GM23338 (cell line): ENCODE results near the gene ITCH. TPM values are rescaled to one million over a fixed set of nuclear protein-coding genes. Genes with fewer than 3 reads are reported as not detected.
"Not testable (repeated sequence)": the region's sequence is repeated elsewhere in the genome, so short reads cannot be mapped to it uniquely, and the experiment has no call there.

Source experiments
- ATAC-seq: fragments of 200-7000 bp; cut with Tn5 transposase; 3 replicates; pipeline ENCODE4 v1.9.1; 2020
- DNase-seq: peaks from one replicate; pipeline ENCODE4 v3.0.0-alpha.2; 2015; ENCODE audit warnings: low spot score
- H2AFZ ChIP-seq: fragments of 200-600 bp; sonication (generic); 2 replicates; pipeline ENCODE4 v1.8.0; 2016; ENCODE audit warnings: antibody characterized with exemption, mild to moderate bottlenecking, moderate library complexity
- H3F3A ChIP-seq: fragments of 200-600 bp; sonication (generic); replicated peaks from 2 replicates; pipeline ENCODE4 v1.8.0; 2017; ENCODE audit warnings: antibody characterized with exemption, mixed run types, low read depth
- H3K27ac ChIP-seq: fragments of 200-600 bp; sonication (generic); 2 replicates; pipeline ENCODE4 v1.6.1; 2016; ENCODE audit warnings: low read depth
- H3K27me3 ChIP-seq: fragments of 200-600 bp; sonication (generic); 2 replicates; pipeline ENCODE4 v1.8.0; 2016; ENCODE audit warnings: mild to moderate bottlenecking, mixed run types, moderate library complexity; ENCODE audit not compliant: insufficient read depth
- H3K36me3 ChIP-seq: fragments of 200-600 bp; sonication (generic); 2 replicates; pipeline ENCODE4 v1.8.0; 2016; ENCODE audit warnings: mild to moderate bottlenecking; ENCODE audit not compliant: insufficient read depth
- H3K4me1 ChIP-seq: fragments of 200-600 bp; sonication (generic); 2 replicates; pipeline ENCODE4 v1.8.0; 2016; ENCODE audit warnings: mild to moderate bottlenecking, moderate library complexity; ENCODE audit not compliant: insufficient read depth
- H3K4me2 ChIP-seq: fragments of 200-600 bp; sonication (generic); 2 replicates; pipeline ENCODE4 v1.7.1; 2017; ENCODE audit warnings: mixed run types
- H3K4me3 ChIP-seq: fragments of 200-600 bp; sonication (generic); 2 replicates; pipeline ENCODE4 v1.6.1; 2016; ENCODE audit warnings: mixed run types
- H3K79me2 ChIP-seq: fragments of 200-600 bp; sonication (generic); replicated peaks from 2 replicates; pipeline ENCODE4 v1.8.0; 2017; ENCODE audit warnings: mild to moderate bottlenecking; ENCODE audit not compliant: insufficient read depth
- H3K9me2 ChIP-seq: fragments of 200-600 bp; sonication (generic); 2 replicates; pipeline ENCODE4 v1.8.0; 2017; ENCODE audit not compliant: insufficient read depth
- H4K20me1 ChIP-seq: fragments of 200-600 bp; sonication (generic); replicated peaks from 2 replicates; pipeline ENCODE4 v1.8.0; 2017; ENCODE audit warnings: mild to moderate bottlenecking; ENCODE audit not compliant: insufficient read depth
- H3K27ac Mint-ChIP-seq: 2 replicates; pipeline ENCODE4 v1.8.0; 2020; ENCODE audit warnings: inconsistent platforms, mild to moderate bottlenecking, moderate library complexity, mixed read lengths
- H3K27me3 Mint-ChIP-seq: 3 replicates; pipeline ENCODE4 v1.8.0; 2022; ENCODE audit warnings: low read depth, mild to moderate bottlenecking, moderate library complexity, mixed read lengths, inconsistent platforms; ENCODE audit not compliant: insufficient read depth, poor library complexity
- H3K36me3 Mint-ChIP-seq: 3 replicates; pipeline ENCODE4 v1.8.0; 2021; ENCODE audit warnings: low read depth, mild to moderate bottlenecking, inconsistent platforms, moderate library complexity, mixed read lengths
- H3K4me1 Mint-ChIP-seq: 3 replicates; pipeline ENCODE4 v1.8.0; 2020; ENCODE audit warnings: mild to moderate bottlenecking, inconsistent platforms, mixed read lengths
- H3K4me3 Mint-ChIP-seq: 3 replicates; pipeline ENCODE4 v1.8.0; 2021; ENCODE audit warnings: moderate library complexity, mild to moderate bottlenecking, inconsistent platforms, mixed read lengths
- H3K9me3 Mint-ChIP-seq: 3 replicates; pipeline ENCODE4 v1.8.0; 2020; ENCODE audit warnings: moderate library complexity, mild to moderate bottlenecking, inconsistent platforms, mixed read lengths
- CREB1 ChIP-seq: fragments of 250-450 bp; sonication (Bioruptor Pico); IDR thresholded peaks from 2 replicates; pipeline ENCODE4 v1.5.0; 2020; ENCODE audit warnings: low read depth, mild to moderate bottlenecking, moderate library complexity
- CTCF ChIP-seq, 2 experiments: fragments of 200-600 bp in 1 of 2; sonication (generic) in 1 of 2; conservative IDR thresholded peaks; 2 replicates each; pipeline versions ENCODE4 v1.5.1 to v1.6.1; 2016 to 2017; ENCODE audit warnings: antibody characterized with exemption in 2 of 2, low read depth in 2 of 2, mild to moderate bottlenecking in 2 of 2, moderate library complexity in 1 of 2
- EZH2 ChIP-seq: fragments of 200-600 bp; sonication (generic); IDR thresholded peaks from one replicate; pipeline ENCODE4 v1.8.0; 2017; ENCODE audit warnings: antibody characterized with exemption, mild to moderate bottlenecking, low read depth; ENCODE audit not compliant: unreplicated experiment
- JUNB ChIP-seq: IDR thresholded peaks from one replicate; pipeline ENCODE4 v1.6.1; 2016; ENCODE audit warnings: antibody characterized with exemption; ENCODE audit not compliant: unreplicated experiment
- NANOG ChIP-seq: IDR thresholded peaks from 2 replicates; pipeline ENCODE4 v1.6.1; 2016; ENCODE audit warnings: antibody characterized with exemption, borderline replicate concordance
- POLR2AphosphoS5 ChIP-seq: IDR thresholded peaks from 2 replicates; pipeline ENCODE4 v1.6.1; 2016; ENCODE audit warnings: antibody characterized with exemption, low read depth
- ZNF331 ChIP-seq: fragments of 250-450 bp; sonication (Bioruptor Pico); IDR thresholded peaks from 2 replicates; pipeline ENCODE4 v1.5.0; 2020; ENCODE audit warnings: low read depth, mild to moderate bottlenecking, moderate library complexity
- polyA plus RNA-seq: library from polyadenylated mRNA; unstranded; fragments of >200 nt; fragmentation: Nextera tagmentation; extraction: Ambion mirVana; gene quantifications from 2 replicates; pipeline ENCODE4 v1.2.1, GENCODE V29; 2016
- total RNA-seq: library from RNA; depleted of rRNA; stranded (reverse); fragments of >200 nt; shearing (Covaris generic); gene quantifications from 2 replicates; pipeline ENCODE4 v1.2.3, GENCODE V29; 2014
- TF ChIP-seq, protein P1 (sequence below): IDR thresholded peaks from 2 replicates; pipeline ENCODE4 v1.6.1; 2016; ENCODE audit warnings: antibody characterized with exemption
- TF ChIP-seq, protein P2 (sequence below): fragments of 250-450 bp; sonication (Bioruptor Pico); IDR thresholded peaks from 2 replicates; pipeline ENCODE4 v1.5.0; 2020; ENCODE audit warnings: mild to moderate bottlenecking, moderate library complexity
- TF ChIP-seq, protein P3 (sequence below): IDR thresholded peaks from one replicate; pipeline ENCODE4 v1.6.1; 2018; ENCODE audit warnings: antibody characterized with exemption; ENCODE audit not compliant: unreplicated experiment

ITCH gene
- total and polyA plus RNA-seq, 2 experiments from 2014 or later = 16.4 to 31.6 TPM

DNA sequence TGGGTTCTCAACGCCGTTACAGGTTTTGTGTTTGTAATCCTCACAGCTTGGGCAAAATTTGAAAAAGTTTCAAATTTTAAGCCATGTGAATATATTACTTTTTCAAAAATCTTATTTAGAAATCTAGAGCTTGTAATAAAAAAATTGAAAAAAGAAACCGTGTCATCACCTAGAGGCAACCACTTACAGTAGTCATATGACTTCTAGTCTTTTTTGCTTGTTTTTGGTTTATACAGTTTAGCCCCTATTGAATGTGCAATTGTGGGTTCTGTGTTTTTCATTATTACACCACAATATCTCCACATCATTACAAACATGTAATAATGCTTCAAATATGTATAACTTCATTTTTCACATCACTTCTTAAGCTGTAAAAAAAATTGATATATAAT is 154.0 kb downstream of the ITCH start:
- Mint-ChIP-seq H3K4me1 (peaks cover 13% of the 10 kb centered on the region), H3K36me3 (no peaks in the 10 kb centered on the region; the same call in 2 of the 3 replicates), H3K27ac (no peak overlapping the region; the same call in 1 of the 2 replicates), H3K9me3 (no peaks in the 10 kb centered on the region), H3K27me3 (peaks cover 11% of the 10 kb centered on the region), H3K4me3 (peak overlapping the region; percentile 97)
- Histone ChIP-seq H3F3A (peaks cover 3% of the 10 kb centered on the region; the same call in 1 of the 2 replicates), H3K79me2 (peaks cover 54% of the 10 kb centered on the region), H3K4me1 (peaks cover 8% of the 10 kb centered on the region), H3K4me2 (peak overlapping the region; percentile 87), H3K36me3 (no peaks in the 10 kb centered on the region; the same call in 1 of the 2 replicates), H3K9me2 (no peaks in the 10 kb centered on the region), H3K27me3 (no peaks in the 10 kb centered on the region), H3K4me3 (peak overlapping the region; percentile 88), H2AFZ (0 out of 2 replicates have a peak overlapping the region, but pooled peaks have one; percentile 44), H3K27ac (peak overlapping the region; percentile 88), H4K20me1 (peaks cover 27% of the 10 kb centered on the region)
- DNase-seq = no peak
- no peak for ATAC-seq
- TF ChIP-seq, protein P1, sequence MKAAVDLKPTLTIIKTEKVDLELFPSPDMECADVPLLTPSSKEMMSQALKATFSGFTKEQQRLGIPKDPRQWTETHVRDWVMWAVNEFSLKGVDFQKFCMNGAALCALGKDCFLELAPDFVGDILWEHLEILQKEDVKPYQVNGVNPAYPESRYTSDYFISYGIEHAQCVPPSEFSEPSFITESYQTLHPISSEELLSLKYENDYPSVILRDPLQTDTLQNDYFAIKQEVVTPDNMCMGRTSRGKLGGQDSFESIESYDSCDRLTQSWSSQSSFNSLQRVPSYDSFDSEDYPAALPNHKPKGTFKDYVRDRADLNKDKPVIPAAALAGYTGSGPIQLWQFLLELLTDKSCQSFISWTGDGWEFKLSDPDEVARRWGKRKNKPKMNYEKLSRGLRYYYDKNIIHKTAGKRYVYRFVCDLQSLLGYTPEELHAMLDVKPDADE = no peak
- TF ChIP-seq, protein P2, sequence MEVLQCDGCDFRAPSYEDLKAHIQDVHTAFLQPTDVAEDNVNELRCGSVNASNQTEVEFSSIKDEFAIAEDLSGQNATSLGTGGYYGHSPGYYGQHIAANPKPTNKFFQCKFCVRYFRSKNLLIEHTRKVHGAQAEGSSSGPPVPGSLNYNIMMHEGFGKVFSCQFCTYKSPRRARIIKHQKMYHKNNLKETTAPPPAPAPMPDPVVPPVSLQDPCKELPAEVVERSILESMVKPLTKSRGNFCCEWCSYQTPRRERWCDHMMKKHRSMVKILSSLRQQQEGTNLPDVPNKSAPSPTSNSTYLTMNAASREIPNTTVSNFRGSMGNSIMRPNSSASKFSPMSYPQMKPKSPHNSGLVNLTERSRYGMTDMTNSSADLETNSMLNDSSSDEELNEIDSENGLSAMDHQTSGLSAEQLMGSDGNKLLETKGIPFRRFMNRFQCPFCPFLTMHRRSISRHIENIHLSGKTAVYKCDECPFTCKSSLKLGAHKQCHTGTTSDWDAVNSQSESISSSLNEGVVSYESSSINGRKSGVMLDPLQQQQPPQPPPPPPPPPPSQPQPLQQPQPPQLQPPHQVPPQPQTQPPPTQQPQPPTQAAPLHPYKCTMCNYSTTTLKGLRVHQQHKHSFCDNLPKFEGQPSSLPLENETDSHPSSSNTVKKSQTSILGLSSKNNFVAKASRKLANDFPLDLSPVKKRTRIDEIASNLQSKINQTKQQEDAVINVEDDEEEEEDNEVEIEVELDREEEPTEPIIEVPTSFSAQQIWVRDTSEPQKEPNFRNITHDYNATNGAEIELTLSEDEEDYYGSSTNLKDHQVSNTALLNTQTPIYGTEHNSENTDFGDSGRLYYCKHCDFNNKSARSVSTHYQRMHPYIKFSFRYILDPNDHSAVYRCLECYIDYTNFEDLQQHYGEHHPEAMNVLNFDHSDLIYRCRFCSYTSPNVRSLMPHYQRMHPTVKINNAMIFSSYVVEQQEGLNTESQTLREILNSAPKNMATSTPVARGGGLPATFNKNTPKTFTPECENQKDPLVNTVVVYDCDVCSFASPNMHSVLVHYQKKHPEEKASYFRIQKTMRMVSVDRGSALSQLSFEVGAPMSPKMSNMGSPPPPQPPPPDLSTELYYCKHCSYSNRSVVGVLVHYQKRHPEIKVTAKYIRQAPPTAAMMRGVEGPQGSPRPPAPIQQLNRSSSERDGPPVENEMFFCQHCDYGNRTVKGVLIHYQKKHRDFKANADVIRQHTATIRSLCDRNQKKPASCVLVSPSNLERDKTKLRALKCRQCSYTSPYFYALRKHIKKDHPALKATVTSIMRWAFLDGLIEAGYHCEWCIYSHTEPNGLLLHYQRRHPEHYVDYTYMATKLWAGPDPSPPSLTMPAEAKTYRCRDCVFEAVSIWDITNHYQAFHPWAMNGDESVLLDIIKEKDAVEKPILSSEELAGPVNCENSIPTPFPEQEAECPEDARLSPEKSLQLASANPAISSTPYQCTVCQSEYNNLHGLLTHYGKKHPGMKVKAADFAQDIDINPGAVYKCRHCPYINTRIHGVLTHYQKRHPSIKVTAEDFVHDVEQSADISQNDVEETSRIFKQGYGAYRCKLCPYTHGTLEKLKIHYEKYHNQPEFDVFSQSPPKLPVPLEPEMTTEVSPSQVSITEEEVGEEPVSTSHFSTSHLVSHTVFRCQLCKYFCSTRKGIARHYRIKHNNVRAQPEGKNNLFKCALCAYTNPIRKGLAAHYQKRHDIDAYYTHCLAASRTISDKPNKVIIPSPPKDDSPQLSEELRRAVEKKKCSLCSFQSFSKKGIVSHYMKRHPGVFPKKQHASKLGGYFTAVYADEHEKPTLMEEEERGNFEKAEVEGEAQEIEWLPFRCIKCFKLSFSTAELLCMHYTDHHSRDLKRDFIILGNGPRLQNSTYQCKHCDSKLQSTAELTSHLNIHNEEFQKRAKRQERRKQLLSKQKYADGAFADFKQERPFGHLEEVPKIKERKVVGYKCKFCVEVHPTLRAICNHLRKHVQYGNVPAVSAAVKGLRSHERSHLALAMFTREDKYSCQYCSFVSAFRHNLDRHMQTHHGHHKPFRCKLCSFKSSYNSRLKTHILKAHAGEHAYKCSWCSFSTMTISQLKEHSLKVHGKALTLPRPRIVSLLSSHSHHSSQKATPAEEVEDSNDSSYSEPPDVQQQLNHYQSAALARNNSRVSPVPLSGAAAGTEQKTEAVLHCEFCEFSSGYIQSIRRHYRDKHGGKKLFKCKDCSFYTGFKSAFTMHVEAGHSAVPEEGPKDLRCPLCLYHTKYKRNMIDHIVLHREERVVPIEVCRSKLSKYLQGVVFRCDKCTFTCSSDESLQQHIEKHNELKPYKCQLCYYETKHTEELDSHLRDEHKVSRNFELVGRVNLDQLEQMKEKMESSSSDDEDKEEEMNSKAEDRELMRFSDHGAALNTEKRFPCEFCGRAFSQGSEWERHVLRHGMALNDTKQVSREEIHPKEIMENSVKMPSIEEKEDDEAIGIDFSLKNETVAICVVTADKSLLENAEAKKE (CRISPR knock-in tag) = no peak
- no peak for TF ChIP-seq JUNB
- no peak for TF ChIP-seq CREB1
- TF ChIP-seq NANOG = no peak
- TF ChIP-seq CTCF (conservative IDR thresholded peaks at IDR 0.05; ENCODE audit: low read depth in 2 of 2) = no peak
- no peak for TF ChIP-seq POLR2AphosphoS5
- no peak for TF ChIP-seq EZH2
- no peak for TF ChIP-seq ZNF331 (CRISPR knock-in tag)
- TF ChIP-seq, protein P3, sequence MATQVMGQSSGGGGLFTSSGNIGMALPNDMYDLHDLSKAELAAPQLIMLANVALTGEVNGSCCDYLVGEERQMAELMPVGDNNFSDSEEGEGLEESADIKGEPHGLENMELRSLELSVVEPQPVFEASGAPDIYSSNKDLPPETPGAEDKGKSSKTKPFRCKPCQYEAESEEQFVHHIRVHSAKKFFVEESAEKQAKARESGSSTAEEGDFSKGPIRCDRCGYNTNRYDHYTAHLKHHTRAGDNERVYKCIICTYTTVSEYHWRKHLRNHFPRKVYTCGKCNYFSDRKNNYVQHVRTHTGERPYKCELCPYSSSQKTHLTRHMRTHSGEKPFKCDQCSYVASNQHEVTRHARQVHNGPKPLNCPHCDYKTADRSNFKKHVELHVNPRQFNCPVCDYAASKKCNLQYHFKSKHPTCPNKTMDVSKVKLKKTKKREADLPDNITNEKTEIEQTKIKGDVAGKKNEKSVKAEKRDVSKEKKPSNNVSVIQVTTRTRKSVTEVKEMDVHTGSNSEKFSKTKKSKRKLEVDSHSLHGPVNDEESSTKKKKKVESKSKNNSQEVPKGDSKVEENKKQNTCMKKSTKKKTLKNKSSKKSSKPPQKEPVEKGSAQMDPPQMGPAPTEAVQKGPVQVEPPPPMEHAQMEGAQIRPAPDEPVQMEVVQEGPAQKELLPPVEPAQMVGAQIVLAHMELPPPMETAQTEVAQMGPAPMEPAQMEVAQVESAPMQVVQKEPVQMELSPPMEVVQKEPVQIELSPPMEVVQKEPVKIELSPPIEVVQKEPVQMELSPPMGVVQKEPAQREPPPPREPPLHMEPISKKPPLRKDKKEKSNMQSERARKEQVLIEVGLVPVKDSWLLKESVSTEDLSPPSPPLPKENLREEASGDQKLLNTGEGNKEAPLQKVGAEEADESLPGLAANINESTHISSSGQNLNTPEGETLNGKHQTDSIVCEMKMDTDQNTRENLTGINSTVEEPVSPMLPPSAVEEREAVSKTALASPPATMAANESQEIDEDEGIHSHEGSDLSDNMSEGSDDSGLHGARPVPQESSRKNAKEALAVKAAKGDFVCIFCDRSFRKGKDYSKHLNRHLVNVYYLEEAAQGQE = no peak

DNA sequence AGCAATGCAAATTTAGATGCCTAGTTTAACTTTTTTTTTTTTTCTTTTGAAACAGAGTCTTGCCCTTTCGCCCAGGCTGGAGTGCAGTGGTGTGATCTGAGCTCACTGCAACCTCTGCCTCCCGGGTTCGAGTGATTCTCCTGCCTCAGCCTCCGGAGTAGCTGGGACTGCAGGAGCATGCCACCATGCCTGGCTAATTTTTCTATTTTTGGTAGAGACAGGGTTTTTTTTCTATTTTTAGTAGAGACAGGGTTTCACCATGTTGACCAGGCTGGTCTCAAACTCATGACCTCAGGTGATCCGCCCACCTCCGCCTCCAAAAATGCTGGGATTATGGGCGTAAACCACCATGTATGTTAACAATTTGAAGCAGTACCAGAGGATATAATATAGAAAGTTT is 155.8 kb downstream of the ITCH start:
- H3K4me2 ChIP-seq, DNase-seq, H3K4me3 Mint-ChIP-seq, H3K4me3 ChIP-seq, H2AFZ ChIP-seq, H3K27me3 ChIP-seq, H3K27ac Mint-ChIP-seq, H3K36me3 Mint-ChIP-seq, H3K9me2 ChIP-seq, H3K36me3 ChIP-seq, H3K27ac ChIP-seq, H3K9me3 Mint-ChIP-seq, H3K4me1 ChIP-seq, H3F3A ChIP-seq, ATAC-seq: not testable (repeated sequence)
- Mint-ChIP-seq H3K4me1 (peaks cover 19% of the 10 kb centered on the region), H3K27me3 (peaks cover 14% of the 10 kb centered on the region)
- peaks cover 41% of the 10 kb centered on the region for H4K20me1 ChIP-seq
- peaks cover 66% of the 10 kb centered on the region for H3K79me2 ChIP-seq
